Body of pancreas (tissue), 4 donors: ENCODE measurements around the gene MYB. TPM values are rescaled to one million over a fixed set of nuclear protein-coding genes. Genes with fewer than 3 reads are reported as not detected.
"Not testable (repeated sequence)": the region's sequence is repeated elsewhere in the genome, so short reads cannot be mapped to it uniquely, and the experiment has no call there.

Experiments
- ATAC-seq: fragments of 150-250 bp; one replicate; pipeline ENCODE4 v1.9.1; 2016
- DNase-seq, 4 donors: peaks; one replicate each; pipeline ENCODE4 v3.0.0-alpha.2; 2019
- H3K27ac ChIP-seq, 4 donors: fragments of 200-600 bp; sonication (generic); 1 replicate in 3 of 4; 2 replicates in 1 of 4; pipeline versions ENCODE4 v1.5.1 to v1.6.1; 2016 to 2019; ENCODE audit warnings: mild to moderate bottlenecking in 1 of 4, mixed read lengths in 1 of 4, moderate library complexity in 1 of 4
- H3K27me3 ChIP-seq, 2 donors: fragments of 200-600 bp; sonication (generic); one replicate each; pipeline ENCODE4 v1.6.0; 2016; ENCODE audit warnings: mild to moderate bottlenecking in 1 of 2
- H3K36me3 ChIP-seq, 2 donors: fragments of 200-600 bp; sonication (generic); replicated peaks in 1 of 2; 2 replicates each; pipeline ENCODE4 v1.5.1; 2016; ENCODE audit warnings: low read depth in 2 of 2; ENCODE audit not compliant: insufficient read depth in 1 of 2
- H3K4me1 ChIP-seq: fragments of 200-600 bp; sonication (generic); one replicate; pipeline ENCODE4 v1.6.0; 2016
- H3K4me3 ChIP-seq, 2 donors: fragments of 200-600 bp; sonication (generic); 1 replicate in 1 of 2; 2 replicates in 1 of 2; pipeline ENCODE4 v1.5.1; 2016 to 2019
- H3K9me3 ChIP-seq, 3 donors: fragments of 200-600 bp; sonication (generic); 1 replicate in 2 of 3; 2 replicates in 1 of 3; pipeline ENCODE4 v1.5.1; 2016
- POLR2A ChIP-seq, 3 donors: fragments of 450-650 bp; IDR thresholded peaks; one replicate each; pipeline ENCODE4 v1.6.1; 2016; ENCODE audit warnings: antibody characterized with exemption in 3 of 3, mild to moderate bottlenecking in 2 of 3
- WGBS, 2 donors: methylation state at CpG; one replicate each; pipeline ENCODE4 v1.1.5; 2017; 5-methylcytosine and 5-hydroxymethylcytosine counted together
- intact Hi-C: fragments of 100-400 bp; cut with DNase I; formaldehyde crosslinking; loops from one replicate; pipeline ENCODE4 v1.15.1; 2023
- total RNA-seq, 2 donors: library from RNA; depleted of rRNA; stranded (reverse); fragments of >200 nt; gene quantifications; one replicate each; pipeline ENCODE4 v1.1.0, GENCODE V29; 2016
- TF ChIP-seq, protein P1 (sequence below), 7 experiments: fragments of 450-650 bp in 4 of 7; fragments of 200-600 bp in 3 of 7; sonication (generic) in 3 of 7; IDR thresholded peaks; one replicate each; pipeline ENCODE4 v1.5.1; 2016 to 2019; ENCODE audit warnings: antibody characterized with exemption in 7 of 7

Gene MYB
- total RNA-seq, 2 donors from 2014 or later = not detected

DNA sequence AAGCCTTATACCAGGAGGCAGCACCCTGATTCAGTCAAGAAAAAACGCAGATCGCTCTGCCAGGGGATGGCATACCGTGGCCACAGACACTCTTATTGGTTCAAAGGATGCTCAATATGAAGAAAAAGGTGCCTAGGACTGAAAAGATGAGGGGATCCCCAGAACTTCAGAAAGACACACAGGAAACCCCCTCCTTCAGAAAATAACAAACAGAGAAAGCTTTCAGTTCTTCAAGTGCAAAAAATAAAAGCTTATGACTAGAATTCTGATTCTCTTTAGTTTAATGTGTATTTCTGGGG is 17.7 kb upstream of the MYB start:
- no peak for DNase-seq
- 70 to 71% methylated on average over 3 of the region's 3 CpGs for WGBS, 2 donors
- no peaks in the 10 kb centered on the region for H3K4me1 ChIP-seq
- H3K9me3 ChIP-seq = no peaks in the 10 kb centered on the region
- no peak overlapping the region for H3K4me3 ChIP-seq
- intact Hi-C loops = no loop called here
- no peaks in the 10 kb centered on the region for H3K36me3 ChIP-seq
- H3K27ac ChIP-seq = no peak overlapping the region
- TF ChIP-seq, protein P1, sequence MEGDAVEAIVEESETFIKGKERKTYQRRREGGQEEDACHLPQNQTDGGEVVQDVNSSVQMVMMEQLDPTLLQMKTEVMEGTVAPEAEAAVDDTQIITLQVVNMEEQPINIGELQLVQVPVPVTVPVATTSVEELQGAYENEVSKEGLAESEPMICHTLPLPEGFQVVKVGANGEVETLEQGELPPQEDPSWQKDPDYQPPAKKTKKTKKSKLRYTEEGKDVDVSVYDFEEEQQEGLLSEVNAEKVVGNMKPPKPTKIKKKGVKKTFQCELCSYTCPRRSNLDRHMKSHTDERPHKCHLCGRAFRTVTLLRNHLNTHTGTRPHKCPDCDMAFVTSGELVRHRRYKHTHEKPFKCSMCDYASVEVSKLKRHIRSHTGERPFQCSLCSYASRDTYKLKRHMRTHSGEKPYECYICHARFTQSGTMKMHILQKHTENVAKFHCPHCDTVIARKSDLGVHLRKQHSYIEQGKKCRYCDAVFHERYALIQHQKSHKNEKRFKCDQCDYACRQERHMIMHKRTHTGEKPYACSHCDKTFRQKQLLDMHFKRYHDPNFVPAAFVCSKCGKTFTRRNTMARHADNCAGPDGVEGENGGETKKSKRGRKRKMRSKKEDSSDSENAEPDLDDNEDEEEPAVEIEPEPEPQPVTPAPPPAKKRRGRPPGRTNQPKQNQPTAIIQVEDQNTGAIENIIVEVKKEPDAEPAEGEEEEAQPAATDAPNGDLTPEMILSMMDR (IDR thresholded peaks at IDR 0.05) = no peak
- TF ChIP-seq POLR2A (IDR thresholded peaks at IDR 0.05) = no peak
- H3K27me3 ChIP-seq = no peaks in the 10 kb centered on the region
- no peak for ATAC-seq

DNA sequence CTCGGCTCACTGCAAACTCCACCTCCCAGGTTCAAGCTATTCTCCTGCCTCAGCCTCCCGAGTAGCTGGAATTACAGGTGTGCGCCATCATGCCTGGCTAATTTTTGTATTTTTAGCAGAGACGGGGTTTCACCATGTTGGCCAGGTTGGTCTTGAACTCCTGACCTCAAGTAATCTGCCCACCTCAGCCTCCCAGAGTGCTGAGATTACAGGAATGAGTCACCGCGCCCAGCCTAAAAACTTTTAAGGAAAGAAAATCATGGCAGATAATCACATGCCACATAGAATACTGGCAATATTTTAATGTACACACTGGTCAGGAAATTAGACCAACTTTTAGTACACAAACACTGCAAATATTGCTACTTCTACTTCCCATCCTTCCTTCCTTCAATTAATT is 16.7 kb upstream of the MYB start:
- H3K36me3 ChIP-seq, DNase-seq, H3K27me3 ChIP-seq, ATAC-seq, intact Hi-C loops, H3K4me1 ChIP-seq, H3K9me3 ChIP-seq, H3K27ac ChIP-seq, H3K4me3 ChIP-seq: not testable (repeated sequence)
- 82 to 83% methylated on average over 6 of the region's 6 CpGs for WGBS, 2 donors

DNA sequence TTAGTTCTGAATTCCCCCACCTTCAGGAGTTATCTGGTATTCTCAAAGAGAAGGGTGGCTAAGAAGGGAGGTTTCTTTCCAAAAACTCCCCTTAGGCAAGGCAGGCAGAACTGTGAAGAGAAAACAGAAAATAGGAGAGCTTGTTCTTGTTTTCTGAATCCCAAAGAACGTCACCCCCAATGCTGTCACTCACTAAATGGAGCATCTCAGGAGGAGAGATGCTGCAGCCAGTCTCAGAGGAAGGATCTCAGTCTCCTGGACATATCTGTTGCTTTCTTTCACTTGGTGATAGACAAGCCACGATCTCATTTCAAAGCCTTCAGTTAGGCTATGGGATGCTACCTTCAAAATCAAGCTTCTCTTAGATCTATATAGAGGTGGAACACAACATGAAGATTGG is 16.1 kb upstream of the MYB start:
- intact Hi-C loops = no loop called here
- ATAC-seq (no peak), DNase-seq (no peak)
- Histone ChIP-seq H3K4me1 (no peaks in the 10 kb centered on the region), H3K27me3 (no peaks in the 10 kb centered on the region), H3K27ac (no peak overlapping the region), H3K36me3 (no peaks in the 10 kb centered on the region), H3K9me3 (no peaks in the 10 kb centered on the region), H3K4me3 (no peak overlapping the region)
- TF ChIP-seq POLR2A (IDR thresholded peaks at IDR 0.05) = no peak
- TF ChIP-seq, protein P1 (IDR thresholded peaks at IDR 0.05) = no peak
- 69 to 76% methylated on average over 2 of the region's 2 CpGs for WGBS, 2 donors

DNA sequence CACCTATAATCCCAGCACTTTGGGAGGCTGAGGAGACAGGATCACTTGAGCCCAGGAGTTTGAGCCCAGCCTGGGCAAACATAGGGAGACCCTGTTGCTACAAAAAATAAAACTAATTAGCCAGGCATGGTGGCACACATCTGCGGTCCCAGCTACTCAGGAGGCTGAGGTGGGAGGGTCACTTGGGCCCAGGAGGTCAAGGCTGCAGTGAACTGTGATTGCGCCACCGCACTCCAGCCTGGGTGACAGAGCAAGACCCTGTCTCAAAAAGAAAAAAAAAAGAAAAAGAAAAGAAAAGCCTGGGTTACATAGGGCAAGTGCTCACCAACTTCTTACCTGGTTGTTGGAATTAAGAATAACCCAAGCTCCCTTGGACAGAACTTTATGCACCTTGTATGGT is 14.6 kb upstream of the MYB start:
- intact Hi-C loops = no loop called here
- Histone ChIP-seq H3K27me3 (no peaks in the 10 kb centered on the region), H3K36me3 (no peaks in the 10 kb centered on the region), H3K9me3 (no peaks in the 10 kb centered on the region), H3K27ac (no peak overlapping the region), H3K4me1 (no peaks in the 10 kb centered on the region), H3K4me3 (no peak overlapping the region)
- TF ChIP-seq, protein P1 (IDR thresholded peaks at IDR 0.05) = no peak
- TF ChIP-seq POLR2A (IDR thresholded peaks at IDR 0.05) = no peak
- ATAC-seq (no peak), DNase-seq (no peak)
- WGBS, 2 donors = 92 to 100% methylated on average over 2 to 3 of the region's 3 CpGs

DNA sequence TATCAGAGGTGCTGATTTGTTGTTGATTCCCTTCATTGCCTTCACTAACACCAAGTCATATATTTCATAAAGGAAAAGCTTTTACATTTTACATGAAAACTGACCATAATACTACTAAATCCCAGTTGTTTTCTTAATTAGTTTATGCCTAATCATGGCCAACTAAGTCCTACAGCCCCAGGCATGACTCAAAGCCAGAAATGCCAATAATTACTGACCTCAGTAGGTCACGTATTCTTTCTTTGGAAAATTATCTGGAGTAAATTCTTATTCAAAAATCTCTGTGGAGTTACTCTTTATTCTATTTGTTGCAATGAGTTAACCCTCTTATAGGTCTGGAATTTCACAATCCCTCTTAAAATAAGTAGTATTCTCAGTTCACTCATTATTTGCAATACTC is 13.5 kb upstream of the MYB start:
- ATAC-seq (no peak), DNase-seq (no peak)
- no peaks in the 10 kb centered on the region for H3K4me1 ChIP-seq
- intact Hi-C loops = no loop called here
- H3K27ac ChIP-seq = no peak overlapping the region
- WGBS, 2 donors = 76 to 84% methylated on average over 1 of the region's 1 CpG
- no peaks in the 10 kb centered on the region for H3K36me3 ChIP-seq
- H3K9me3 ChIP-seq = no peaks in the 10 kb centered on the region
- TF ChIP-seq POLR2A (IDR thresholded peaks at IDR 0.05) = no peak
- TF ChIP-seq, protein P1 (IDR thresholded peaks at IDR 0.05) = no peak
- no peak overlapping the region for H3K4me3 ChIP-seq
- H3K27me3 ChIP-seq = no peaks in the 10 kb centered on the region
